Common myeloid progenitor, CD34-positive (primary cell): ENCODE data around the gene COMT.
A peak's percentile ranks its signal among the peaks of the same experiment; 100 is the strongest.

Experiments used
- CTCF ChIA-PET: fragments of 350-600 bp; sonication (Branson Sonifier 250); formaldehyde crosslinking; loops from one replicate; lab custom pipeline; 2021; ENCODE audit warnings: antibody characterized with exemption; lab: Charles Lee
- POLR2A ChIA-PET: fragments of 350-600 bp; sonication (Branson Sonifier 250); formaldehyde crosslinking; loops from one replicate; lab custom pipeline; 2021; ENCODE audit warnings: antibody characterized with exemption; lab: Charles Lee
- DNase-seq, 3 donors: peaks; one replicate each; pipeline versions ENCODE4 v3.0.0 to v3.0.0-alpha.2; 2013
- H3K27ac ChIP-seq, 2 experiments: 1 replicate in 1 of 2; 2 replicates in 1 of 2; pipeline ENCODE4 v1.7.0; 2013; ENCODE audit warnings: inconsistent platforms in 2 of 2, low read length in 2 of 2, mild to moderate bottlenecking in 2 of 2, low read depth in 1 of 2, moderate library complexity in 1 of 2; ENCODE audit not compliant: severe bottlenecking in 2 of 2, insufficient read depth in 1 of 2, poor library complexity in 1 of 2
- H3K27me3 ChIP-seq, 5 experiments: replicated peaks in 2 of 5; 1 replicate in 3 of 5; 2 replicates in 2 of 5; pipeline versions ENCODE4 v1.6.1 to v1.7.0; 2013; ENCODE audit warnings: low read length in 4 of 5, mild to moderate bottlenecking in 2 of 5, moderate library complexity in 2 of 5, inconsistent platforms in 1 of 5; ENCODE audit not compliant: insufficient read depth in 5 of 5, control insufficient read depth in 4 of 5
- H3K36me3 ChIP-seq, 4 experiments: 1 replicate in 2 of 4; 2 replicates in 2 of 4; pipeline versions ENCODE4 v1.6.1 to v1.7.0; 2013; ENCODE audit warnings: low read length in 3 of 4, control low read depth in 1 of 4, mild to moderate bottlenecking in 1 of 4; ENCODE audit not compliant: control insufficient read depth in 4 of 4, insufficient read depth in 4 of 4
- H3K4me1 ChIP-seq, 4 experiments: 1 replicate in 3 of 4; 2 replicates in 1 of 4; pipeline versions ENCODE4 v1.6.1 to v1.7.1; 2013; ENCODE audit warnings: low read length in 3 of 4, mild to moderate bottlenecking in 3 of 4, control low read depth in 1 of 4, inconsistent platforms in 1 of 4, moderate library complexity in 1 of 4; ENCODE audit not compliant: control insufficient read depth in 4 of 4, insufficient read depth in 4 of 4; ENCODE audit errors: control extremely low read depth in 1 of 4
- H3K4me3 ChIP-seq, 7 experiments: 1 replicate in 4 of 7; 2 replicates in 3 of 7; pipeline versions ENCODE4 v1.5.1 to v1.7.0; 2013; ENCODE audit warnings: mild to moderate bottlenecking in 7 of 7, low read length in 6 of 7, moderate library complexity in 6 of 7, inconsistent platforms in 2 of 7, low read depth in 2 of 7, control low read depth in 1 of 7; ENCODE audit not compliant: insufficient read depth in 4 of 7, control insufficient read depth in 1 of 7; ENCODE audit errors: extremely low read depth in 1 of 7
- H3K9me3 ChIP-seq, 5 experiments: 1 replicate in 4 of 5; 2 replicates in 1 of 5; pipeline versions ENCODE4 v1.6.1 to v1.7.1; 2013; ENCODE audit warnings: low read length in 4 of 5, mild to moderate bottlenecking in 2 of 5, inconsistent platforms in 1 of 5, low read depth in 1 of 5, moderate library complexity in 1 of 5; ENCODE audit not compliant: control insufficient read depth in 4 of 5, insufficient read depth in 2 of 5; ENCODE audit errors: control extremely low read depth in 1 of 5
- WGBS: methylation state at CpG from one replicate; pipeline ENCODE4 v1.1.5; 2013; ENCODE audit not compliant: insufficient coverage; 5-methylcytosine and 5-hydroxymethylcytosine counted together

Gene COMT

DNA sequence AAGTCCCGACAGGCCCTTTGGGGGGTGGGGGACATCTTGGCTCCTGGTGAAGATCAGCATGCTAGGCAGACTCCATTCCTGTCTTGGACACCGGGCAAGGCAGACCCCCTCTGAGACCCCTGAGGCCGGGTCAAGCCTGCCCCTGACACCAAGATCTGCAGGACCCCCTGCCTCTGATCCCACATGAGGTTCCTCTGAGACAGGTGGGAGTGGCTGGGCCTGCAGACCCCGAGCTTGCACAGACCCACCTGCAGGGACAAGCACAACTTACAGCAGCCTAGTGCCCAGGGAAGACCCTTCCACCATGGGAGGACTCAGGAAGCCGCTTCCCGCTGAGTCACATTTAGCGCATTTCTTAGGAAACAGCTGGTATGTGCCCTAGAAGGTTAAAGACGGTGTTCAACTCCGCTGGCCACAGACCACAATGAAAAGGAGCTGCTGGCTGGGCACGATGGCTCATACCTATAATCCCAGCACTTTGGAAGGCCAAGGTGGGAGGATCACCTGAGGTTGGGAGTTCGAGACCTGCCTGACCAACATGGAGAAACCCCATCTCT lies 59.6 kb downstream of the COMT start:
- ChIA-PET CTCF (interaction anchor here (0.9 to 2.8 kb wide), 6 partner anchors 10 to 47 kb away, joined by 3 to 10 read pairs (median 4); no protein-coding TSS in a partner anchor), POLR2A (interaction anchor here (1.1 kb wide), 1 partner anchor 26 kb away, joined by 3 read pairs; no protein-coding TSS in a partner anchor)
- DNase-seq, result peak; percentile 47 to 86 (median 83)
- Histone ChIP-seq H3K4me1 (peaks cover 0 to 42% (median 30%) of the 10 kb centered on the region in 4 experiments), H3K27me3 (no peaks in the 10 kb centered on the region), H3K9me3 (peaks cover 0 to 15% (median 4%) of the 10 kb centered on the region in 5 experiments), H3K27ac (no peak overlapping the region), H3K36me3 (no peaks in the 10 kb centered on the region), H3K4me3 (no peak overlapping the region)
- 19% methylated on average over 8 of the region's 11 CpGs for WGBS

DNA sequence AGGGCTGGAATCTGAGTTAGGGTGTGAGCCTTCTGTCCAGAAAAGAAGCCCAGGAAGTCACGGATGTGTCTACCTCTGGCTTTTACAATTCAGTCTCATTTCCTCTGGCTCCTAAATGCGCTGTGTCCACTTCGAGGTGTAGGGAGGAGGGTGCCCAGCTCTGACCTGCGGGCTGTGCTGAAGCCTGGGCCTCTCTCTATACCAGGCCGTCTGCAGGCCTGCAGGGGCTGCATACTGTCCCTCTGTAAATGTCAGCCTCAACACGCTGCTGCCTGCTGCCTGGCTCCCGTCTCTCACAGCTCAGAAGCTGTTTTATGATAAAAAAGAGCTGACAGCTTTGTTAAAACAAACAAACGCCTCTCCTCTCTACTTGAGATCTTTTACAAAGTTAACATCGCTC lies 60.6 kb downstream of the COMT start:
- no peaks in the 10 kb centered on the region for H3K27me3 ChIP-seq
- no peak for DNase-seq
- no peaks in the 10 kb centered on the region for H3K36me3 ChIP-seq
- POLR2A ChIA-PET, result no interaction called here
- CTCF ChIA-PET, result interaction anchor here (0.9 to 2.8 kb wide), 4 partner anchors 9 to 48 kb away, joined by 3 to 13 read pairs (median 8); no protein-coding TSS in a partner anchor
- peaks cover 0 to 42% (median 30%) of the 10 kb centered on the region in 4 experiments for H3K4me1 ChIP-seq
- no peak overlapping the region for H3K4me3 ChIP-seq
- no peak overlapping the region for H3K27ac ChIP-seq
- H3K9me3 ChIP-seq, result peaks cover 0 to 15% (median 4%) of the 10 kb centered on the region in 5 experiments
- 94% methylated on average over 7 of the region's 9 CpGs for WGBS

DNA sequence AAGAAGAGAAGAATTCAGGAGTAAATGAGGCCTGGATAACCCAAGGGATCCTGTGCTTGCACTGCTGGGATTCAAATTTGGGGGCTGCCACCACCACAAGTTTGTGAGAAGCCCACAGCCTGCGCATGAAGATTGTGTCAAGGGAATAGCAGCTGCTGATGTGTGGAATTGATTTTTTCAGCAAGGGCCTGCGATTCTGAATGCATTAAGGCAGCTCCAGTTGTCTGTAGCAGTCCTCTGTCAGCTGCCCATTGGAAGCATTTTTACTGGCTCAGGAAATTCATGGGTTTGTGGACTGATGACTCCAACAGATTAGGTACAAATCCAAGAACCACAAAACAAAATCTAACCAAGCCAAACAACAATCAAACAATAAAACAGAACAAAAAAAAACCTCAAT lies 61.1 kb downstream of the COMT start:
- Histone ChIP-seq H3K4me3 (no peak overlapping the region), H3K4me1 (peaks cover 0 to 42% (median 30%) of the 10 kb centered on the region in 4 experiments), H3K9me3 (peaks cover 0 to 15% (median 4%) of the 10 kb centered on the region in 5 experiments), H3K27ac (no peak overlapping the region), H3K27me3 (no peaks in the 10 kb centered on the region), H3K36me3 (no peaks in the 10 kb centered on the region)
- CTCF ChIA-PET, result interaction anchor here (2.0 to 2.7 kb wide), 2 partner anchors 10 to 33 kb away, joined by 5 to 13 read pairs; no protein-coding TSS in a partner anchor
- DNase-seq, result no peak
- POLR2A ChIA-PET, result no interaction called here
- WGBS, result 80% methylated on average over 2 of the region's 2 CpGs

DNA sequence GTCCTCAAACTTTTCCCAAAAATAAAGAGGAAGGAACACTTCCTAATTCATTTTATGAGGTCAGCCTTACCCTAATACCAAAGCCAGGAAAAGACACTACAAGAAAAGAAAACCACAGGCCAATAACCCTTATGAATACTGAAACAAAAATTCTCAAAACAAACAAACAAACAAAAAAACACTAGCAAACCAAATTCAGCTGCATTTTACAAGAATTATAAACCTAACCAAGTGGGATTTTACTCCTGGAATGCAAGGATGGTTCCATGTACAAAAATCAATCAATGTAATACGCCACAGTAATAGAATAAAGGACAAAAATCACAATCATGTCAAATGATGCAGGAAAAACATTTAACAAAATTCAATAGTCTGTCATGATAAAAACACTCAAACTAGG lies 61.7 kb downstream of the COMT start:
- peak in 2 of 3 donors; percentile 15 to 17 for DNase-seq
- H3K4me1 ChIP-seq, result peaks cover 0 to 36% (median 26%) of the 10 kb centered on the region in 4 experiments
- H3K27ac ChIP-seq, result no peak overlapping the region
- ChIA-PET CTCF (interaction anchor here (2.0 to 2.7 kb wide), 2 partner anchors 9 to 33 kb away, joined by 5 to 13 read pairs; no protein-coding TSS in a partner anchor), POLR2A (no interaction called here)
- no CpG with 5 or more reads among the region's 1 CpG for WGBS
- no peaks in the 10 kb centered on the region for H3K36me3 ChIP-seq
- peaks cover 0 to 15% (median 4%) of the 10 kb centered on the region in 5 experiments for H3K9me3 ChIP-seq
- no peaks in the 10 kb centered on the region for H3K27me3 ChIP-seq
- no peak overlapping the region for H3K4me3 ChIP-seq

DNA sequence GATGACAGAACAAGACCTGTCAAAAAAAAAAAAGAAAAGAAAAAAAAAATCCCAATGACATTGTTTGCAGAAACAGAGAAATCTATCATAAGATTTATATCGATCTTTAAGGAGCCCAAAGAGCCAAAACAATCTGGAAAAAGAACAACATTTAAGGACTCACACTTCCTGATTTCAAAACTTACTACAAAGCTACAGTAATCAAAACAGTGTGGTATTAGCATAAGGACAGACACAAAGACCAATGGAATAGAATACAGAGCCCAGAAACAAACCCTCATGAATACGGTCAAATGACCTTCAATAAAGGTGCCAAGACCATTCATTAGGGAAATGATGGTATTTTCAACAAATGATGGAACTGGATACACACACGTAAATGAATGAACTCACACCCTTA lies 62.9 kb downstream of the COMT start:
- CTCF ChIA-PET, result interaction anchor here (2.0 to 2.7 kb wide), 2 partner anchors 8 to 34 kb away, joined by 5 to 13 read pairs; no protein-coding TSS in a partner anchor
- no peaks in the 10 kb centered on the region for H3K36me3 ChIP-seq
- WGBS, result no CpG with 5 or more reads among the region's 3 CpGs
- no peaks in the 10 kb centered on the region for H3K27me3 ChIP-seq
- H3K4me3 ChIP-seq, result no peak overlapping the region
- POLR2A ChIA-PET, result interaction anchor here (0.6 to 0.8 kb wide), 2 partner anchors 11 to 30 kb away, joined by 3 to 4 read pairs; no protein-coding TSS in a partner anchor
- H3K4me1 ChIP-seq, result peaks cover 0 to 25% (median 17%) of the 10 kb centered on the region in 4 experiments
- DNase-seq, result no peak
- H3K9me3 ChIP-seq, result peaks cover 0 to 15% (median 4%) of the 10 kb centered on the region in 5 experiments
- no peak overlapping the region for H3K27ac ChIP-seq

DNA sequence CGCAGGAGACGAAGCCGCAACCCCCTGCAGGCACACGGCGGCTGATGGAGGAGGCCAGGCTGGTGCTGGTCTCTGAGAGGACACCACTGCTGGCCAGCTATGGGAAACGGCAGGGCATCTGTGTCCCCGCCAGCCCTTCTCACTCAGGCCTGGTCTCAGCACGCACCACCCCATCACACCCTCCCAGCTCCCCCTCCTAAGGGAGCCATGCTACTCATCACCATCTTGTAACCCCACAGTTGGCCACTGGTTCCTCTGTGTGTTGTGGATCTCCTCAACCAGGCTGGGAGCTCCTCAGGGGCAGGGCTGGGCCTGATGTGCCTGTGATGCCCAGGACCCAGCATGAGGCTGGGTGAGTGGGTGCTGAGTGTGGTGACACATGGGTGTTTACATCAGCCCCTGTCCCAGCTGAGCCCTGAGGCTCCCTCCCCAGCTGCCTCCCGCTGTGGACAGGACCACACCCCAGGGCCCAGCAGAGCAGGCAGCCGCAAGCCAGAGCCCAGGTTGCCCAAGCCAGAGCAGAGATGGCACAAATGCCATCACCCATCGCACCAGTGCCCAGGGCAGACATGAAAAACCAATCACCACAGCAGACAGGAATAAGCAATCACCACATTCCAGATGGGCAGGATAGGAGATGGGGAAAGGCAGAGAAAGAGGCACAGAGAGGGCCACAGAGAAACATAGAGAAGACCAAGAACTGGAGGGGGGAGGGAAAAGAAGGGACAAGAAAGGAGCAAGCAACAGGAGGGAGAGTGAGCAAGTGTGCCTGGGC lies 66.8 kb downstream of the COMT start:
- no peaks in the 10 kb centered on the region for H3K36me3 ChIP-seq
- H3K27me3 ChIP-seq, result no peaks in the 10 kb centered on the region
- POLR2A ChIA-PET, result no interaction called here
- H3K4me1 ChIP-seq, result peaks cover 0 to 22% (median 14%) of the 10 kb centered on the region in 4 experiments
- WGBS, result 95% methylated on average over 8 of the region's 11 CpGs
- peaks cover 0 to 12% (median 2%) of the 10 kb centered on the region in 5 experiments for H3K9me3 ChIP-seq
- H3K27ac ChIP-seq, result no peak overlapping the region
- DNase-seq, result no peak
- no peak overlapping the region for H3K4me3 ChIP-seq
- CTCF ChIA-PET, result interaction anchor here (1.6 to 10.4 kb wide), 3 partner anchors 16 to 39 kb away, joined by 4 to 384 read pairs (median 5); no protein-coding TSS in a partner anchor
